BE2C (cell line): ENCODE results near the gene BOD1L1.
A peak's percentile ranks its signal among the peaks of the same experiment; 100 is the strongest.

Experiments used
- DNase-seq: peaks from one replicate; pipeline ENCODE4 v3.0.0-alpha.2; 2020
- H3K27me3 ChIP-seq: fragments of 250-450 bp; sonication (Bioruptor Pico); 2 replicates; pipeline ENCODE4 v1.5.1; 2020; ENCODE audit warnings: mild to moderate bottlenecking
- H3K36me3 ChIP-seq: fragments of 250-450 bp; sonication (Bioruptor Pico); 2 replicates; pipeline ENCODE4 v1.5.1; 2020; ENCODE audit warnings: mild to moderate bottlenecking
- H3K4me1 ChIP-seq: fragments of 250-450 bp; sonication (Bioruptor Pico); 2 replicates; pipeline ENCODE4 v1.5.1; 2020
- H3K4me3 ChIP-seq: 2 replicates; pipeline ENCODE4 v1.5.1; 2011; ENCODE audit warnings: low read depth, low read length
- H3K9me3 ChIP-seq: fragments of 250-450 bp; sonication (Bioruptor Pico); 2 replicates; pipeline ENCODE4 v1.5.1; 2020
- TF ChIP-seq, protein P1 (sequence below): IDR thresholded peaks from 2 replicates; pipeline ENCODE4 v1.5.1; 2012; ENCODE audit warnings: mild to moderate bottlenecking, low read depth, low read length

BOD1L1 gene

DNA sequence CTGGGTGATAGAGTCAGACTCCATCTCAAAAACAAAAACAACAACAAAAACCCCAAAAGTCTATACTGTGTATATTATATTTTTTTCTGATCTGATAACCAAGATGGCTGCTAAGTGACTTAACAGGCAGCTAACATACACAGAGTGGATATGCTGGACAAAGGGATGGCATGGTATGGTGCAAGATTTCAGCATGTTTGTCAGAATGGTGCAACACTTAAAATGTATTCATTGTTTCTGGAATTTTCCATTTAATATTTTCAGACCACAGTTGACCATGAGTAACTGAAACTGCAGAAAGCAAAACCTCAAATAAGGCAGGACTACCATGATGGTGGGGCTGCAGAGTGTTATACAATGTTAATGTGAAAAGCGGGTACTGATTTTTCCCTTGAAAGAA, 6.1 kb upstream of the BOD1L1 start:
- Histone ChIP-seq H3K9me3 (no peaks in the 10 kb centered on the region), H3K4me1 (no peaks in the 10 kb centered on the region), H3K27me3 (peaks cover 3% of the 10 kb centered on the region; the same call in 1 of the 2 replicates), H3K4me3 (no peak overlapping the region), H3K36me3 (no peaks in the 10 kb centered on the region)
- DNase-seq = no peak
- TF ChIP-seq, protein P1, sequence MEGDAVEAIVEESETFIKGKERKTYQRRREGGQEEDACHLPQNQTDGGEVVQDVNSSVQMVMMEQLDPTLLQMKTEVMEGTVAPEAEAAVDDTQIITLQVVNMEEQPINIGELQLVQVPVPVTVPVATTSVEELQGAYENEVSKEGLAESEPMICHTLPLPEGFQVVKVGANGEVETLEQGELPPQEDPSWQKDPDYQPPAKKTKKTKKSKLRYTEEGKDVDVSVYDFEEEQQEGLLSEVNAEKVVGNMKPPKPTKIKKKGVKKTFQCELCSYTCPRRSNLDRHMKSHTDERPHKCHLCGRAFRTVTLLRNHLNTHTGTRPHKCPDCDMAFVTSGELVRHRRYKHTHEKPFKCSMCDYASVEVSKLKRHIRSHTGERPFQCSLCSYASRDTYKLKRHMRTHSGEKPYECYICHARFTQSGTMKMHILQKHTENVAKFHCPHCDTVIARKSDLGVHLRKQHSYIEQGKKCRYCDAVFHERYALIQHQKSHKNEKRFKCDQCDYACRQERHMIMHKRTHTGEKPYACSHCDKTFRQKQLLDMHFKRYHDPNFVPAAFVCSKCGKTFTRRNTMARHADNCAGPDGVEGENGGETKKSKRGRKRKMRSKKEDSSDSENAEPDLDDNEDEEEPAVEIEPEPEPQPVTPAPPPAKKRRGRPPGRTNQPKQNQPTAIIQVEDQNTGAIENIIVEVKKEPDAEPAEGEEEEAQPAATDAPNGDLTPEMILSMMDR = no peak

DNA sequence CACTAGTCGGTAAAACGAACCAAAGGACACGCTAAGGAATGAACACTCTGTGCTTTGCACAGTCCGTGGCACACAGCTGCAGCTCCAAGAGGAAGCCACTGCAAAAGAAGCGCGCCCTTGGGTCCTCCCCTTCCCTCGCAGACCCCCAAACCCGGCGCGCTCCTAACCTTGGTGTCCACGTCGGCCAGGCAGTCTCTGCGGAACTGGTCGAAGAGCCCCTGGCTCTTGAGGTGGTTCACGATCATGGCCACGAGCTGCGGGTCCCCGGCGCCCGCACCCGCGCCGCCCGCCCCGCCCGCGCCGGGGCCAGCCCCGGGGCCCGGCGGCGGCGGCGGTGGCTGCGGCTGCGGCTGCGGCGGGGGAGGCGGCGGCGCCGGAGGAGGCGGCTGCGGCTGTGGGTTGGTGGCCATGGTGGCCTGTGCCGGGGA, 333 bp downstream of the BOD1L1 start:
- no peaks in the 10 kb centered on the region for H3K4me1 ChIP-seq
- peak; percentile 30 for DNase-seq
- TF ChIP-seq, protein P1 = no peak
- no peaks in the 10 kb centered on the region for H3K27me3 ChIP-seq
- H3K36me3 ChIP-seq = no peaks in the 10 kb centered on the region
- H3K9me3 ChIP-seq = no peaks in the 10 kb centered on the region
- peak overlapping the region; percentile 98 for H3K4me3 ChIP-seq

DNA sequence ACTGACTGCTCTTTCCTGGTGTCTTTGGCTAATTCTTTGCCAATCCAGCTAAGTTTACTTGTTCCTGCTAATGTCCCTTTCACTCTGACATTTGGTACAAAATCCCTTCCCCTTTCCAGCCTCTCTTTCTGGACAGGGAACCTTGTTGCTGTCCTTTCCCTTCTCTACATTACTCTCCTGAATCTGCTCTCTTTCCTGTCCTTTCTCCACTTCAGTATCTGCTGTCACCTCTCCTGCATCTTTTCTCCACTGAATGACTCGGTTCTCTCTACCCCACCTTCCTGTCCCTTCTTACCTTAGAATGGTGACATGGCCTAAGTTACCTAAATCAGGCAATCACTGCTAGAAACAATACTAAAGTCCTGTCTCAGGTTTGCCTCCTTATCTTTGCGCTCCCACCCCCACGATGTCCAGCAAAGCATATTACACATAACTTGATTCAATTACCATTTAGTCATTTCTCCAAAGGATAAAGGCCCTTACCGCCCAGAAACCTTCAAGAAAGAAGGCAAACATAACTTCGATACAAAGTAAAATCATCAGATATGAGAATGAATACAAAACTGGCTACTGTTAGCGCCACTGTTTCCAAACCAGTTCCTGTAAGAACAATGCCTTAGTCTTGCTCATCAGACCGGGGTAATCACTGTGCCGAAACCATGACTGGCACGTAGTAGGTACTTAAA, 890 bp downstream of the BOD1L1 start:
- no peak for DNase-seq
- Histone ChIP-seq H3K27me3 (no peaks in the 10 kb centered on the region), H3K9me3 (no peaks in the 10 kb centered on the region), H3K36me3 (no peaks in the 10 kb centered on the region), H3K4me3 (peak overlapping the region; percentile 98), H3K4me1 (no peaks in the 10 kb centered on the region)
- TF ChIP-seq, protein P1 = no peak

DNA sequence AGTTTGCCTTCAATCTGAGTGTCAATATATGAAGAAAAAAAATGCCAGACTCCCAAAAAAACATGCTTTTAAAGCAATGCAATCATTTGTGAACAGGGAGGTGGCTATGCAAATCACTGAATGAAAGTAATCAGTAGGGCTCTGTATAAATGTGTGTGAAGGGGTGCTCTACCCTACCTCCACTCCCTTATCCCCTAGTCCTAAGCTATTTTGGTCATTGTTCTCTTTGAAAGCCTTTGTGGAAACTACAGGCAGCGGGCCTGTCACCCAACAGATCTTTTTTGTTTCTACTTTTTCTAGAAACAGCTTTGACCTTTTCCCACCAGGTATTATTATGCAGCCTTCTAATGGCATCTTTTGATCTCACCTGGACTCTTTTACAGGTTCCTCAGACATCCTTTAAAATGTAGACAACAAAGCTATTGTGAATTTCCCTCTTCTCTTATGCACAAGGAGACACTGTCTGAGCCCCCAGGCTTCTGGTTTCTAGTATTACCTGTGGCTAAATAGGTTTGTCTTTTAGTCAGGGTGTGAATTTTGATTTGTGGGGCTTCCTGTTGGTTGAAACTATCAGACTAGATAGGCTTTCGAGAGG, 9.2 kb downstream of the BOD1L1 start:
- Histone ChIP-seq H3K27me3 (no peaks in the 10 kb centered on the region), H3K36me3 (peaks cover 30% of the 10 kb centered on the region), H3K9me3 (no peaks in the 10 kb centered on the region), H3K4me3 (no peak overlapping the region), H3K4me1 (no peaks in the 10 kb centered on the region)
- TF ChIP-seq, protein P1 = no peak
- no peak for DNase-seq

DNA sequence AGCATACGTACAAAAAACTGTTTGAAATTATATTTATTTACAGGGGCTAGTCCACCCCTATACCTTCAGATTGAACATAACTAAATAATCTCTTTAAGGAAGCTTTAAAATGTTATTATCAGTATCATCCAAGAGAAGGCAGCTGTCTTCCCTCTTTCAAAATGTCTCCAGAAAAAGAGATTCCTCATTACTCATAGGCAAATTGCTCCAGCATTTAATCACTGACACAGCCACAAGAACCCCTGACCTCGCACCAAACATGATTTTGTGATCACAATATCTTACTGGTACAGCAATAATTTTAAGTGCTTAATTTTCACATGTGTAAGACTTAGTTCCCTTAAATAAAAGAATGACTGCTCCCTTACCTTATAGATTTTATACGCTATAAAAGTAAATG, 9.7 kb downstream of the BOD1L1 start:
- no peaks in the 10 kb centered on the region for H3K4me1 ChIP-seq
- H3K4me3 ChIP-seq = no peak overlapping the region
- no peak for DNase-seq
- H3K9me3 ChIP-seq = no peaks in the 10 kb centered on the region
- peaks cover 35% of the 10 kb centered on the region for H3K36me3 ChIP-seq
- TF ChIP-seq, protein P1 = no peak
- no peaks in the 10 kb centered on the region for H3K27me3 ChIP-seq

DNA sequence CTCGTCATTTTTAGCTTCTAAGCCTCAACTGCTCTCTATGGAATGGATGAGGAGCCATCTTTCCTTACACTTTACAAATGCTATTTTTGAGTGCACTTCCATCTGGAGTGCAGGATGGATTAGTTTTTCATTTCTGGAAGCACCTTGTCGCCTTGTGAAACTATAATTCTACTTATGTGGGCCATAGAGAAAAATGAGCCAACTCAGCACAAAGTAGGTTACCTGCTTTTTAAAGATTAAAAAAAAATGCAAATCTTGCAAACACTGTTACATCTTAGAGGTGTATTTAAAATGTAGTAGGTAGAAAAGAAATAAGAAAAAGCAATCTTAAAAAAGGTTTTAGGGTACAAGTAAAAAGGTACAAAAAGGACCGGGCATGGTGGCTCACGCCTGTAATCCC, 10.9 kb downstream of the BOD1L1 start:
- H3K9me3 ChIP-seq = no peaks in the 10 kb centered on the region
- no peaks in the 10 kb centered on the region for H3K27me3 ChIP-seq
- no peaks in the 10 kb centered on the region for H3K4me1 ChIP-seq
- peaks cover 41% of the 10 kb centered on the region for H3K36me3 ChIP-seq
- H3K4me3 ChIP-seq = no peak overlapping the region
- no peak for DNase-seq
- TF ChIP-seq, protein P1 = no peak
